ENCODE results near the gene CACNA1C. TPM values are rescaled to one million over a fixed set of nuclear protein-coding genes. Genes with fewer than 3 reads are reported as not detected.

The CACNA1C gene
- total RNA-seq, 4 donors from 2014 or later = 0.38 to 2.4 (median 1.4) TPM

DNA sequence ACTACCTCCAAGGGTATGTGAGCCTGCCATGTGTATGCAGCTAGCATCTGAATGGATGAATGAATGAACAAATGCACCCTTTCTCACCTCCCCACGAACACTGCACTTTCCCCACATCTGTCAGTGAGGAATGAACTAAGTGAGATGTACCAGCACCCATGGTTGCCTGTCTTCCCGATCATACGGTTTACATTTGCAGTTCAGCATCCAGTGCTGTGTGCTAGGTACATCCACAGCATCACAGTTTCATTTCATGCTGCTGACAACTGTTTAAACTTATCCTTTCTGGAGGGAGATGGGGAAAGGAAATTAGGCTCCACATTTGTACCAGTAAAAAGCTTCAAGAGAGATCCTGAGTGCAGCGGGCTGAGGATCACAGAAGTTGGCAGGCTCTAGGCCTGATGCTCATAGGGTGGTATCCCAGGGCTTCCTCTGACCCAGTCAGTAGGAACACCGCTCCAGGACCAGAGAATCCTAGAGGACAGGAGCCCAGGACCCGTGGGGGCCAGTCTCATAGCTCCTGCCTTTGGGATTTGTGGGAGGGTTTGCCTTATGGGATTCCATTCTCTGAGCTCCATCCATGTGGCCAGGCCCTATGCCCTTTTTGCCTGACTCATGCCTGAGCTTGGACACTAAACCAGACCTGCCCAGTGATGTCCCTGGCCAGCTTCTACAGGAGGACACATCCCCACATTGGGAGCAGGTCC, 294.5 kb downstream of the CACNA1C start:
- intact Hi-C loops (cut with DNase I; ENCODE audit: low total_unique reads) = no loop called here
- TF ChIP-seq, protein P1, sequence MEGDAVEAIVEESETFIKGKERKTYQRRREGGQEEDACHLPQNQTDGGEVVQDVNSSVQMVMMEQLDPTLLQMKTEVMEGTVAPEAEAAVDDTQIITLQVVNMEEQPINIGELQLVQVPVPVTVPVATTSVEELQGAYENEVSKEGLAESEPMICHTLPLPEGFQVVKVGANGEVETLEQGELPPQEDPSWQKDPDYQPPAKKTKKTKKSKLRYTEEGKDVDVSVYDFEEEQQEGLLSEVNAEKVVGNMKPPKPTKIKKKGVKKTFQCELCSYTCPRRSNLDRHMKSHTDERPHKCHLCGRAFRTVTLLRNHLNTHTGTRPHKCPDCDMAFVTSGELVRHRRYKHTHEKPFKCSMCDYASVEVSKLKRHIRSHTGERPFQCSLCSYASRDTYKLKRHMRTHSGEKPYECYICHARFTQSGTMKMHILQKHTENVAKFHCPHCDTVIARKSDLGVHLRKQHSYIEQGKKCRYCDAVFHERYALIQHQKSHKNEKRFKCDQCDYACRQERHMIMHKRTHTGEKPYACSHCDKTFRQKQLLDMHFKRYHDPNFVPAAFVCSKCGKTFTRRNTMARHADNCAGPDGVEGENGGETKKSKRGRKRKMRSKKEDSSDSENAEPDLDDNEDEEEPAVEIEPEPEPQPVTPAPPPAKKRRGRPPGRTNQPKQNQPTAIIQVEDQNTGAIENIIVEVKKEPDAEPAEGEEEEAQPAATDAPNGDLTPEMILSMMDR (IDR thresholded peaks at IDR 0.05) = no peak
- peak in 1 of 2 donors; percentile 65 for DNase-seq (ENCODE audit: low spot score in 2 of 2)
- 94 to 96% methylated on average over 6 of the region's 6 CpGs for WGBS, 2 donors
- H3K4me3 ChIP-seq (ENCODE audit: low read depth, poor library complexity, severe bottlenecking) = no peak overlapping the region

DNA sequence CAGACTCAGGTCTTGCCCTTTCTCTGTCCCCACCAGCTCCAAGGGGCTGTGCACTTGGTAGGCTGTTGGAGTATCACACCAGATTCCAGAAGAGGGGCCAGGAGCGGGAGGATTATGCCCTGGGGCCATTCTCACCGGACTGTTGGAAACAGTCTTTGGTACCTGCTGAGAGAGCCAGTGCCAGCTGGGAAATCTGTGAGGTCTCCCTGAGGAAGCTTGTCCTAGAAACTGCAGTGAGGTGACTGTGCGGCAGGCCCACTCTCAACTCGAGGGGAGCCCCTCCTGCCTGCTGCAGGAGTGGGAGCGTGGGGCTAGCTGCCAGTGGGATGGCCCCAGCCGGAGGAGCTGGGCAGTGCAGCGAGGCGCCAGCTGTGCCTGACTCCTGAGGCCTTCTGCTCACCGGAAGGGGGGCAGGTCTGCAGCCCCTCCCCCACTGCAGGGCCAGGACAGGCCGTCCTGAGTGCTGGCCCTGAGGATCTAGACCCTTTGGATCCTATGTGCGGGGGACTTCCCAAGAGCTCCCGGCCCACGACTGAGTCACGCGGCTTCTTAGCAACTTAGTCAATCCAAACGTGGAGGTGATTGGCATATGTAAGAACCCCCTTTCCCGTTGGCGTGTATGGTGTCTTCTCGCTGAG, 295.2 kb downstream of the CACNA1C start:
- TF ChIP-seq POLR2A (IDR thresholded peaks at IDR 0.05) = no peak
- TF ChIP-seq, protein P1 (IDR thresholded peaks at IDR 0.05) = no peak
- no peak overlapping the region for H3K4me3 ChIP-seq (ENCODE audit: low read depth, poor library complexity, severe bottlenecking)
- 83 to 84% methylated on average over 14 to 15 of the region's 19 CpGs for WGBS, 2 donors
- intact Hi-C loops (cut with DNase I; ENCODE audit: low total_unique reads) = no loop called here
- peak in 1 of 2 donors; percentile 66 for DNase-seq (ENCODE audit: low spot score in 2 of 2)

DNA sequence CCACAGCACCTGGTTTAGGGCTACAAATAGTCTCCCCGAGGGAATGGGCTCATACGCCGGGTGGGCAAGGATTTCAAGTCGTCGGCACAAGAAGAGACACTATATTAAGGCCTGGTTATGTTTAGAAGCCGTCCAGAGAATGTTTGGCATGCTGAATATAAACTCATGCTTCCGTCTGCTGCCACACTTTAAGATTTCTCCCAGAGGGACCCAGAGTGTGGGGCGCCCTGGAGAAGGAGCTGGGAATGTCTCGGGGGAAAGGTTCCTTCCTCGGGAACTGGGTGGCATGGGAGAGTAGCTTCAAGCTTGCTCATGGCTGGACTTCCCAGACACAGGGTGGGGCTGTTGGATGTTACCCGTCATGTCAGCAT, 295.7 kb downstream of the CACNA1C start:
- WGBS, 2 donors = 63 to 73% methylated on average over 11 of the region's 11 CpGs
- TF ChIP-seq POLR2A (IDR thresholded peaks at IDR 0.05) = no peak
- TF ChIP-seq, protein P1 (IDR thresholded peaks at IDR 0.05) = no peak
- intact Hi-C loops (cut with DNase I; ENCODE audit: low total_unique reads) = no loop called here
- peak in 1 of 2 donors; percentile 43 for DNase-seq (ENCODE audit: low spot score in 2 of 2)
- H3K4me3 ChIP-seq (ENCODE audit: low read depth, poor library complexity, severe bottlenecking) = no peak overlapping the region

DNA sequence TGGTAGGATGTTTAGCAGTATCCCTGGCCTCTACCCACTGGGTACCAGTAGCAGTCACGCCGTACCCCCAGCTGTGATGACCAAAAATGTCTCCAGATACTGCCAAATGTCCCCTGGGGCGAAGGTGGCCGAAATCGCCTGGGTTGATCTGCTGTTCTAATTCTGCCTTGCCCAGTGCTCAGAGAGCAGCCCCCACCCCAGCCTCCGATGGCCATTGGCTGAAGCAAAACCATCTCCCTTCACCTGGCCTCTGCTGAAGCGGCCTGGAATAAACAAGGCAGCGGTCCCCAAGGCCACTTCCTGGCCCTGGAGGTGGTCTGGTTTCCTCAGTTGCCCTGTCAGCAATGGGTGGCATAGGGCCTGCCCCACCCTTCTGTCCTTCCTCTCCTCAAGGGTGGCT, 298.4 kb downstream of the CACNA1C start:
- intact Hi-C loops (cut with DNase I; ENCODE audit: low total_unique reads) = no loop called here
- peak in 1 of 2 donors; percentile 57 for DNase-seq (ENCODE audit: low spot score in 2 of 2)
- TF ChIP-seq, protein P1 (IDR thresholded peaks at IDR 0.05) = no peak
- no peak for TF ChIP-seq POLR2A (IDR thresholded peaks at IDR 0.05)
- WGBS, 2 donors = 94 to 95% methylated on average over 8 of the region's 8 CpGs
- no peak overlapping the region for H3K4me3 ChIP-seq (ENCODE audit: low read depth, poor library complexity, severe bottlenecking)

DNA sequence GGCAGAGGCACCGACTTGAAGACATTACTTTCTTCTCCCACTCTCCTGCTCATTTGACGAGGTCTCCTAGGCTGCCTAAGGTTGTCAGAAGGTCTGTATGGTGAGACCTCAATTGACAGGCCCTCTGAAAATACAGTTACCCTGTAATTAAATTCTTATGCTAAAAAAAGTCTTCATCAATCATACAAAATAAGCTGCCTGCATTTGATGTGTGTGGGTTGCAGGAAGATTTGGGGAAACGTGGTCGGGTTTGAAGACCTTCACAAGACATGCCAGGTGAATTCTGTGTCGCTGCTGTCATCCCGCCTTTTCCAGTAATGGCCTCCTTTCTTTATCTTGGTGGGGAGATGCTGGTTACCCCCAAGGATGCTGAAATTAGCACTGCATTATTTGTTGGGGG, 299.4 kb downstream of the CACNA1C start:
- TF ChIP-seq, protein P1 (IDR thresholded peaks at IDR 0.05) = no peak
- TF ChIP-seq POLR2A (IDR thresholded peaks at IDR 0.05) = no peak
- 86 to 89% methylated on average over 6 of the region's 6 CpGs for WGBS, 2 donors
- intact Hi-C loops (cut with DNase I; ENCODE audit: low total_unique reads) = no loop called here
- H3K4me3 ChIP-seq (ENCODE audit: low read depth, poor library complexity, severe bottlenecking) = no peak overlapping the region
- DNase-seq (ENCODE audit: low spot score in 2 of 2) = peak in 1 of 2 donors; percentile 48
